ENCODE data around the gene ITGA7.

DNA sequence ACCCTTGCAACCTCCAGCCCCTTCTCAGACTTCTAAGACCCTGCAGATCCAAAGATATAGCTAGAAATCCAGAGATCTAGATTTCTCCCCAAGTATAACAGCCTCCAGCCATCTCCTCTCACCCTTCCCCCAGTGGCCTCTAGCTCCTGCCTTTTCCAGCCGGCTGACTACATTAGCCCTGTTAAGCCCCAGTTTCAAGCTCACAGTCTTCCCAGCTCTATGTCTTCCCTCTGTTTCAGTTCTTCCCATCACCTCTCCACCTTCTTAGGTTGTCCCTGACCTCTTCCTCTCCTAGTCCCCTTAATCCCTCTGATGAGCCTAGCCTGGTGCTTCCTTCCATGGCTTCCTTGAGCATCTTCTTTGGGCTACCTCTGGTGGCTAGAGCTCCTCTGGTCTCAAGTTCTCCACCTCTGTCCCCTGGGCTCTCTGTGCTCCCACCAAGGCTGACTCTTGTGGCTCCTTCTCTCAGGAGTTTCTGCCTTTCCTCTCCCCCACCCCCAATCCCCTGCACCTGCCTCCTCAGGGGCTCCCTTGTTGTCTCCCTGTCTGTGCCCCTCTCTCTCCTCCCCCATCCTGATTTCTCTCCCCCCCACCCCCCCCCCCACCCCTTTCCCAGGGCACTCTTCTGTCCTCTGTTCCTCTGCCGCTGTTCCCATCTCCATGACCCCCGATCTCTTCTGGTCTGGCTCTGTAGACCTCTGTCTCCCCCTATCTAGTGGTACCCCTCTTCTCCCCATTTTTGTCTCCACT lies 34.4 kb upstream of the ITGA7 start:
- TF ChIP-seq, protein P1, sequence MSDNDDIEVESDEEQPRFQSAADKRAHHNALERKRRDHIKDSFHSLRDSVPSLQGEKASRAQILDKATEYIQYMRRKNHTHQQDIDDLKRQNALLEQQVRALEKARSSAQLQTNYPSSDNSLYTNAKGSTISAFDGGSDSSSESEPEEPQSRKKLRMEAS (IDR thresholded peaks at IDR 0.05): no peak
- no peak for TF ChIP-seq TAF1 (IDR thresholded peaks at IDR 0.05; ENCODE audit: low read depth)
- TF ChIP-seq RAD21 (IDR thresholded peaks at IDR 0.05; ENCODE audit: low read depth): no peak
- no peak for TF ChIP-seq CEBPB (IDR thresholded peaks at IDR 0.05)
- TF ChIP-seq TEAD4 (IDR thresholded peaks at IDR 0.05): no peak
- no peak for TF ChIP-seq EGR1 (IDR thresholded peaks at IDR 0.05)
- TF ChIP-seq YY1 (IDR thresholded peaks at IDR 0.05; ENCODE audit: low read depth): no peak
- TF ChIP-seq TCF12 (IDR thresholded peaks at IDR 0.05; ENCODE audit: low read depth): no peak
- TF ChIP-seq EP300 (IDR thresholded peaks at IDR 0.05; ENCODE audit: borderline replicate concordance): no peak
- TF ChIP-seq FOXM1 (IDR thresholded peaks at IDR 0.05; ENCODE audit: borderline replicate concordance, low read depth): no peak
- TF ChIP-seq, protein P2, sequence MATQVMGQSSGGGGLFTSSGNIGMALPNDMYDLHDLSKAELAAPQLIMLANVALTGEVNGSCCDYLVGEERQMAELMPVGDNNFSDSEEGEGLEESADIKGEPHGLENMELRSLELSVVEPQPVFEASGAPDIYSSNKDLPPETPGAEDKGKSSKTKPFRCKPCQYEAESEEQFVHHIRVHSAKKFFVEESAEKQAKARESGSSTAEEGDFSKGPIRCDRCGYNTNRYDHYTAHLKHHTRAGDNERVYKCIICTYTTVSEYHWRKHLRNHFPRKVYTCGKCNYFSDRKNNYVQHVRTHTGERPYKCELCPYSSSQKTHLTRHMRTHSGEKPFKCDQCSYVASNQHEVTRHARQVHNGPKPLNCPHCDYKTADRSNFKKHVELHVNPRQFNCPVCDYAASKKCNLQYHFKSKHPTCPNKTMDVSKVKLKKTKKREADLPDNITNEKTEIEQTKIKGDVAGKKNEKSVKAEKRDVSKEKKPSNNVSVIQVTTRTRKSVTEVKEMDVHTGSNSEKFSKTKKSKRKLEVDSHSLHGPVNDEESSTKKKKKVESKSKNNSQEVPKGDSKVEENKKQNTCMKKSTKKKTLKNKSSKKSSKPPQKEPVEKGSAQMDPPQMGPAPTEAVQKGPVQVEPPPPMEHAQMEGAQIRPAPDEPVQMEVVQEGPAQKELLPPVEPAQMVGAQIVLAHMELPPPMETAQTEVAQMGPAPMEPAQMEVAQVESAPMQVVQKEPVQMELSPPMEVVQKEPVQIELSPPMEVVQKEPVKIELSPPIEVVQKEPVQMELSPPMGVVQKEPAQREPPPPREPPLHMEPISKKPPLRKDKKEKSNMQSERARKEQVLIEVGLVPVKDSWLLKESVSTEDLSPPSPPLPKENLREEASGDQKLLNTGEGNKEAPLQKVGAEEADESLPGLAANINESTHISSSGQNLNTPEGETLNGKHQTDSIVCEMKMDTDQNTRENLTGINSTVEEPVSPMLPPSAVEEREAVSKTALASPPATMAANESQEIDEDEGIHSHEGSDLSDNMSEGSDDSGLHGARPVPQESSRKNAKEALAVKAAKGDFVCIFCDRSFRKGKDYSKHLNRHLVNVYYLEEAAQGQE (IDR thresholded peaks at IDR 0.05; ENCODE audit: low read depth): no peak

All from Ishikawa (cell line).